Upper lobe of left lung (tissue), 4 donors: Measurements from ENCODE around the gene FBXO9.

Experiments used
- CTCF ChIP-seq, 6 experiments: fragments of 450-650 bp in 4 of 6; fragments of 200-600 bp in 2 of 6; sonication (generic) in 2 of 6; IDR thresholded peaks; one replicate each; pipeline ENCODE4 v1.5.1; 2016 to 2019; ENCODE audit warnings: antibody characterized with exemption in 6 of 6
- POLR2A ChIP-seq, 4 donors: fragments of 450-650 bp; IDR thresholded peaks; one replicate each; pipeline ENCODE4 v1.5.1; 2016 to 2017; ENCODE audit warnings: antibody characterized with exemption in 4 of 4, mild to moderate bottlenecking in 2 of 4
- POLR2AphosphoS5 ChIP-seq, 2 donors: sonication (generic); formaldehyde crosslinking; IDR thresholded peaks; one replicate each; pipeline ENCODE4 v1.5.1; 2017; ENCODE audit warnings: antibody characterized with exemption in 2 of 2

- TF ChIP-seq POLR2A (IDR thresholded peaks at IDR 0.05) (no peak), CTCF (IDR thresholded peaks at IDR 0.05) (no peak), POLR2AphosphoS5 (IDR thresholded peaks at IDR 0.05) (no peak)
Measured at GRCh38 chr6:53101006-53101405, 35.8 kb downstream of the FBXO9 start.
